Uterus (tissue), 2 donors: ENCODE measurements around the gene LMBRD1.

Experiments
- POLR2A ChIP-seq, 2 donors: fragments of 450-650 bp; IDR thresholded peaks; one replicate each; pipeline ENCODE4 v1.6.1; 2016; ENCODE audit warnings: antibody characterized with exemption in 2 of 2, mild to moderate bottlenecking in 1 of 2, moderate library complexity in 1 of 2
- TF ChIP-seq, protein P1 (sequence below), 4 experiments: fragments of 200-600 bp in 2 of 4; fragments of 450-650 bp in 2 of 4; sonication (generic) in 2 of 4; IDR thresholded peaks; one replicate each; pipeline ENCODE4 v1.5.1; 2016 to 2019; ENCODE audit warnings: antibody characterized with exemption in 4 of 4, mild to moderate bottlenecking in 2 of 4, moderate library complexity in 1 of 4

- TF ChIP-seq, protein P1, sequence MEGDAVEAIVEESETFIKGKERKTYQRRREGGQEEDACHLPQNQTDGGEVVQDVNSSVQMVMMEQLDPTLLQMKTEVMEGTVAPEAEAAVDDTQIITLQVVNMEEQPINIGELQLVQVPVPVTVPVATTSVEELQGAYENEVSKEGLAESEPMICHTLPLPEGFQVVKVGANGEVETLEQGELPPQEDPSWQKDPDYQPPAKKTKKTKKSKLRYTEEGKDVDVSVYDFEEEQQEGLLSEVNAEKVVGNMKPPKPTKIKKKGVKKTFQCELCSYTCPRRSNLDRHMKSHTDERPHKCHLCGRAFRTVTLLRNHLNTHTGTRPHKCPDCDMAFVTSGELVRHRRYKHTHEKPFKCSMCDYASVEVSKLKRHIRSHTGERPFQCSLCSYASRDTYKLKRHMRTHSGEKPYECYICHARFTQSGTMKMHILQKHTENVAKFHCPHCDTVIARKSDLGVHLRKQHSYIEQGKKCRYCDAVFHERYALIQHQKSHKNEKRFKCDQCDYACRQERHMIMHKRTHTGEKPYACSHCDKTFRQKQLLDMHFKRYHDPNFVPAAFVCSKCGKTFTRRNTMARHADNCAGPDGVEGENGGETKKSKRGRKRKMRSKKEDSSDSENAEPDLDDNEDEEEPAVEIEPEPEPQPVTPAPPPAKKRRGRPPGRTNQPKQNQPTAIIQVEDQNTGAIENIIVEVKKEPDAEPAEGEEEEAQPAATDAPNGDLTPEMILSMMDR (IDR thresholded peaks at IDR 0.05): no peak
- TF ChIP-seq POLR2A (IDR thresholded peaks at IDR 0.05): no peak
Measured at GRCh38 chr6:69690986-69691385, 105.8 kb downstream of the LMBRD1 start.
